SKM-1 (cell line): ENCODE results near the gene CHMP2B.
A peak's percentile ranks its signal among the peaks of the same experiment; 100 is the strongest.
"Not testable (repeated sequence)": the region's sequence is repeated elsewhere in the genome, so short reads cannot be mapped to it uniquely, and the experiment has no call there.

Experiments used
- DNase-seq: peaks from one replicate; lab custom pipeline; 2025; ENCODE audit not compliant: unreplicated experiment; lab: John Stamatoyannopoulos, UW

Gene CHMP2B

DNA sequence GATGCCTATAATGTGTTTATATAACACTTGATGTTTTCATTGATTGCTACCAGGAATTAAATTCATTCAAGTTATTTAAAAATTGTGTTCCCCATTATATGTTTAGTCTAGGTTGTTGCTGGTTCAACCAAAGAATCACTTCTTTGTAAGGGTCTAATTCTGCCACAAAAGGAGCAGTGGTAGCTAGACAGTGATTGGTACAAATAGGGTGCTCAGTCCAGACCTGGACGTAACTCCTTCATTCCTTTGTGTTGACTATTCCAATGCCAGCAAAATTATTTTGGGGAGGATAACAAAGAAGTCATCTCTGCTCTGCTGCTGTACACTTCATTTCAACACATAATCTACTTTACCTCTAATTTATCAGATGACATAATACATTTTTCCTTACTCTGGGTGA is 1.2 kb downstream of the CHMP2B start:
- no peak for DNase-seq

DNA sequence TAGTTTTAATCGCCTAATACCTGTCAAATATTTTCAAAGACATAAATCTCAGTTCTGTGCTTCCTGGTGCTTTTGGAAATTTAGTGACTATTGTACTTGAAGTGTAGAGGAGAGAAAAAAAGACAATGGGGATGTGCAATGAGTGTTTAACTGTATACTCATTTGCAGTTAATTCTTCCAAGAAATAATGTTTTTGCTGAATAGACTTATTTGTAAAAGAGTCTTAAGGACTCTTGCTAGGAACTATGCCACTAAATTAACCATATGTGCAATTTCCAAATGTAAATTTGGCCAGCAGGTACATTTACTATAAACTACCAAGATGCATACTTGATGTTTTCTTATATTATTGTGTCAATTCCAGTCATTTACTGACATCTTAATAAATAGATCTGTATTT is 2.0 kb downstream of the CHMP2B start:
- DNase-seq: no peak

- no peak for DNase-seq
Measured at GRCh38 chr3:87233805-87234204, 6.7 kb downstream of the CHMP2B start.

DNA sequence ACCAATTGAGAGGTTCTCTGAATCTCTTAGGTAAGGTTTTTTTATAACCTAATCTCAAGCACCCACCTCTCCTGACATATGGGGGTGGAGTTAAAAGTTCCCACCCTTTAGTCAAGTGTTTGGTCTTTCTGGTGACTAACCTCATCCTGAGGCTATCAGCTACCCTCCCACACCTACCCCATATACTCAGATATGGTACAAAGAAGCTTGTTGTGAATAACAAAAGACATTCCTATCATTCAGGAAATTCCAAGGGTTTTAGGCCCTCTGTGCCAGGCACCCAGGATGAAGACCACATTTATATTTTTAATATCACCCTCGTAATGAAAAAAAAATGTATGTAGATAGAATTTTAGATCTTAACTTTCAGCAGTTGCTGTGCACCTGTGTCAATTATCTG is 9.0 kb downstream of the CHMP2B start:
- DNase-seq: no peak

DNA sequence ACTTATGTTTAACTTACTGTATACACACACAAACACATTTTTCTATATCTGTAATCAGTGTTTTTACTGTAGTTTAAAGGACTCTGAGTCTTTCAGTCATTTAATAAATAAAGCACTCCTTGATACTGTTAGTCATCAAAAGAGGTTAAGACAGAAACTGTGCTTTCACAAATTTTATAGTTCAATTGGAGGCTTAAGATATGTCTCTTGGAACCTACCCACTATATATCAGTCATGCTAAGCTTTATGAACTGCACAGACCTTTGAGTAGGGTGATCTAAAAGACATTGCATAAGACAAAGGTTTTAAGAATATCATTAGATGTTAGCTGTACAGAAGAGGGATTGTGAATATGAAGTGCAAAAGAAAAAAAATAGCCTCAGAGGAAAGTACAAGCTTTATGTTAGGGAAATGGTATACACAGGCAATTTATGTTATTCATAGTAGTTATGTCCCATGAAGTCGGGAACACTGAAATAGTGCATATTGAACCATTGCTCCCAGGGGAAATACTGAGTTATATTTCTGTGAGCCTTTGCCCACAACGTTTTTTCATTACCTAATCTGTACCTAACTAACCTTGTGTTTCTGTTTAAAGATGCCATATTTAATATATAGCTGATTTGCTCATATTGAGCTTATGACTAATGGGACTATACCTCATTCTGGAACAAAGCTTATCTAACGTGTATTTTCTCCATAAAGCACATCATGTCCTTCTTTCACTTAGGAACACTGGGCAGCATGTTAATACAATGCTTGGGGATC is 19.7 kb downstream of the CHMP2B start:
- no peak for DNase-seq

GRCh38 chr3:87247430-87247773 is 20.3 kb downstream of the CHMP2B start:
- DNase-seq: no peak

DNA sequence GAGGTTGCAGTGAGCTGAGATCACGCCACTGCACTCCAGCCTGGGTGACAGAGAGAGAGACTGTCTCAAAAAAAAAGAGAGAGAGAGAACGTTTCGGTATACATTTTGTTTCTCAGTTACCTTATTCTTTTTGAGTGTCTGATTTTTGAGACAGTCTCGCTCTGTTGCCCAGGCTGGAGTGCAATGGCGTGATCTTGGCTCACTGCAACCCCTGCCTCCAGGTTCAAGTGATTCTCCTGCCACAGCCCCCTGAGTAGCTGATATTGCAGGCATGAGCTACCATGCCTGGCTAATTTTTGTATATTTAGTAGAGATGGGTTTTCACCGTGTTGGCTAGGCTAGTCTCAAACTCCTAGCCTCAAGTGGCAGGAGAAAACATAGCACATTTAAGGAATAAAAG is 21.1 kb downstream of the CHMP2B start:
- DNase-seq: not testable (repeated sequence)

DNA sequence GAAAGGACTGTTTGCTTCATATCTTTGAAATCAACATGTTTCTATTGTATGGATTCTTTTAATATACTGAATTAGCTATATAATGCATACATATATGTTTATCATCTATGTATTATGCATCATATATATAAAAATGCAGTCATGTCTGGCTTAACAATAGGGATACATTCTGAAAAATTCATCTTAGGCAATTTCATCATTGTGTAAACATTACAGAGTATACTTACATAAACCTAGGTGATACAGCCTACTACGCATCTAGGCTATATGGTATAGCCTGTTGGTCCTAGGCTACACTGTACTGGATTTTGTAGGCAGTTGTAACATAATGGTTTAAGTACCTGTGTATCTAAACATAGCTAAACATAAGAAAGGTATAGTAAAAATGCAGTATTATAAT is 21.7 kb downstream of the CHMP2B start:
- no peak for DNase-seq

DNA sequence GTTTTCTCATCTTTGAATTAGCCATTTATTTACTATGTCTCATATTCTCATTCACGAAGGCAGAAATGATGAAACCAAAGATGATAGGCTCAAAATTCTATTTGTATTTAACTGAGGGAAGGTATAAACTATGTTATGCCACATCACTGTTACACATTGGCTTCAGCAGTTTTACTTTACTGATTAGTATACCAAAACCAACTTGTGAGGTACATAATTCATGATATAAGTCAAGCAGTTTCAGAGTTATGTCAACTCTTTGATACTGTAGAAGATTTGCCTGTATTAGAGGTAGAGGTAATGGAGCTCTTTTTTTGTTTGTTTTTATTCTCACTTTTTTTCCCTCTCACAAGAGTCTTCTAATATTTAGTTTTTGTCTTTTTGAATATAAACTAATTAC is 22.9 kb downstream of the CHMP2B start:
- DNase-seq: no peak

DNA sequence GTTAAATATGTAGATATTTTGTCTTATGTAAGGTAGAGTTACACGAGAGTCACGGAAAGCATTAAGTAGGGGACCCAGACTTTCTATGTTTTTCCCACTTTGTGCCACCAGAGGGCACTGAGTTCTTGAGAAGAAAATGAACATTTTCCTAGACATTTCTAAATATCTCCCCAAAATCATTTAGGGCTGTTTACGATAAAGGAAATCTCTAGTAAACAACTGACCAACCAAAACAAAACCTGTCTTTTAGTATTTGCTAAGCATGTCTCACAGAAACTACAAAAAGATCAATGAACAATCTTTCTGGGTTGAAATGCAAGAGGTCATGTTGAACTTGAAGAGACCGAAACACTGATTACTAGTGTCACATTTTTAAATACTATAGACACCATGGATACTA is 33.2 kb downstream of the CHMP2B start:
- no peak for DNase-seq

DNA sequence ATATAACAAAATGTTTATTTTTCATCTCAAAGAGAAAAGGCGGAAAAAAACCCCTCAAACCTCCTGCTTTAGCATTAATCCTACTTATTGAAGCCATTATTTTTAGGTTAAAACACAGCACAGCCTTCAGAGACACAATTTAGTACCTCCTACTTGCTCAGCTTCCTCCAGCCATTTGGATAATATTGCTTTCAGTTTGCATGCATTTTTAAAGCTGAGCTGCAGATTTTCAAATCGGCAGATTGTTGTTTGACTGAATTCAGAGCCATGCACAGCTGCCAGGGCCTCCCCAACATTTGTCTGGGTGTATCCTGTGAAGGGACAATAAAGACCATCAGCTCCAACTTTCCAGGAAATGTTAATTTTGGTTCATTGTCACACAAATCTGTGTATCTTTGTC is 34.8 kb downstream of the CHMP2B start:
- no peak for DNase-seq

- no peak for DNase-seq
Measured at GRCh38 chr3:87267953-87268645, 41.0 kb downstream of the CHMP2B start.

GRCh38 chr3:87268646-87269211 is 41.6 kb downstream of the CHMP2B start:
- no peak for DNase-seq

DNA sequence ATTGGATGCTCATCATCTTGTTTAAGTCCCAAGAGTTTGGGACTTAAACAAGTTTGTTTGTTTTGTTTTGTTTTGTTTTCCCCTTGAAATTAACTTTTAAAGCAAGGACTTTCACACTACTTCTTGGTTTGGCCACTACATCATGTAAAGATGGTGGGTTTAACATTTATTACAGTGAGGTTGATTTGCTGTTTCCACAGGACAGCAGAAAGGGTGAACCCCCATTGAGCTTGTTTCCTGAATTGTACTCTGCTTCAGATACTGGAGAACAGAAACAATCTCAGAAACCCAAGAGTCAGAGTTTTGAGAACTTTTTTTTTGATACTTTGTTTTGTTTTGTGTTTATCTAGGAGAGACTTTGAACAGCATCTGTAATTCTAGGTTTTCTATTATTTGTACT is 42.6 kb downstream of the CHMP2B start:
- no peak for DNase-seq

GRCh38 chr3:87270908-87271700 is 44.0 kb downstream of the CHMP2B start:
- no peak for DNase-seq

DNA sequence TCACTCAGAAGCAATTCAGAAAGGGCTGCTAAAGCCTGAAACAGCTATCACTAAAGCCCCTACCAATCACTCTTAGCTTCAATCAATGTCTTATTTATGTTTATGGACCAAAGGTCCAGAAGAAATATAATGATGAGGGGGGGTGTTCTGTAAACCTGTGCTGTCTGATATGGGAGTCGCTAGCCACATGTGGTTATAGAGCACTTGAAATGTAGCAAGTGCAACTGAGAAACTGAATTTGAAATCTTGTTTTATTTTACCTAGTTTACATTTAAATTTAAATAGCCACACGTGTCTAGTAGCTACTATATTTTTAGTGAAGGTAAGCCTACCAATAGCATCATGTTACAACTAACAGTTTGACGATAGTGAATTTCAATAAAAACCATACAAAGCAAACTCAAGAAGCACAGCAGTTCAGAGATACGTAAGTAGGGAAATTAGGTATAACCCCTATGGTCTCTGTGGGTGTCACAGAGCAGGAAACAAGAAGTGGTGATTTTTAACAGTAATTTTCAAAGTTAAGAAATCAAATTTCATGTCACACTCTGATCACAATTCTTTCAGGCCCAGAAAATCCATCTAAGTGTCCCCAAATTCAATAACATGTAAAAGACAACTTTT is 45.7 kb downstream of the CHMP2B start:
- no peak for DNase-seq

DNA sequence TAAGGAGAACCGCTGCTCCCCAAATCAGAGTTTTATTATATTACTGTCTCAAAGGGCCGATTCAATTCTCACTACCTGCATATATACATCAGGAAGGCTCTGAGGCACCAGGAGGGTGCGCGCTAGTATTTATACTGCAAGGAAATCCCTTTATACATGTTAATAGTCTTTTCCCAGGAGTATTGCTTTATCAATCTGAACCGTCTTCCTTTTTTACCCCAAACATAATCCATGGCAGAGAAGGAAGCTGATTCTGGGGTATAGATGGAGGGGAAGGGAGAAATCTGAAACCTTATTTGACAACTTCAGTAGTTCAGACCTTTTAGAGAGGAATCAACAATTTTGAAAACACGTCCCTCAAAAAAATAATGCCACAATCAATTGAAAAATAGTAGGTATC is 49.4 kb downstream of the CHMP2B start, which contains the start of gene POU1F1:
Gene POU1F1, minus strand, starts transcription at position 101 of the 400 bp plus-strand sequence. CDS start 122 bp downstream, outside the sequence.
- DNase-seq: no peak

- DNase-seq: no peak
Measured at GRCh38 chr3:87287011-87287410, 59.9 kb downstream of the CHMP2B start.

- DNase-seq: no peak
Measured at GRCh38 chr3:87288446-87288845, 61.3 kb downstream of the CHMP2B start.

DNA sequence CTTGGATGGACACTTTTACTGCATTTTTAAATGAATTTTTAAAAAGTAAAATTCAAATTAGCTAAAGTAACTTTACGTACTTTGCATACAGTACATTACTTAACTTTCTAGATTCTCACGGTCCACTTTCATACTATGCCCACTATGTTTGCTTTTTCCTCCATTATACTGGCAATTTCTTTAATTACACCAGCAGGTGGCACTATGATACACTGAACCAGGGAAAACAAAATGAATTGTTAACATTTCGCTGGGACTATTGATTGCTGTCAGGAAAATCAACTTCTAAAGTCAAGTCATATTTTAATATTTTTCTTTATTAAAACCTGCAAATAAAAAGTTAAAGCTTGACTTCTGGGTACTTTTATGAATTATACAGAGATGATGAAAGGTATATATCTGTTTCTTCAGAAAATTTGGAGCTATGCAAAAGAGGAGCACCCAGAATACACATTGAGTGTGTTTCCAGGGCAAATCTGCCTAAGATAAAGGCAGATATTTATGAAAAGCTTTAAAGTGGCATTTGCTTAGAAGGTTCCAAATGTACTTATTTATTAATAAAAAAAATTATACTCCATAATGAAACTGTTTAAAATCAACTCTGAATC is 71.1 kb downstream of the CHMP2B start:
- peak; percentile 25 for DNase-seq

GRCh38 chr3:87305031-87305430 is 77.9 kb downstream of the CHMP2B start:
- not testable (repeated sequence) for DNase-seq
